Gastroesophageal sphincter (tissue), 3 donors: ENCODE measurements around the gene NXPH4.
A peak's percentile ranks its signal among the peaks of the same experiment; 100 is the strongest.

Source experiments
- CTCF ChIP-seq, 4 experiments: fragments of 200-600 bp in 2 of 4; fragments of 450-650 bp in 2 of 4; sonication (generic) in 1 of 4; IDR thresholded peaks; one replicate each; pipeline ENCODE4 v1.5.1; 2017 to 2019; ENCODE audit warnings: antibody characterized with exemption in 4 of 4, mild to moderate bottlenecking in 2 of 4, moderate library complexity in 2 of 4
- POLR2A ChIP-seq, 2 donors: fragments of 450-650 bp; IDR thresholded peaks; one replicate each; pipeline ENCODE4 v1.6.1; 2017; ENCODE audit warnings: antibody characterized with exemption in 2 of 2, mild to moderate bottlenecking in 2 of 2, moderate library complexity in 1 of 2
- POLR2AphosphoS5 ChIP-seq: sonication (generic); formaldehyde crosslinking; IDR thresholded peaks from one replicate; pipeline ENCODE4 v1.6.1; 2017; ENCODE audit warnings: antibody characterized with exemption

DNA sequence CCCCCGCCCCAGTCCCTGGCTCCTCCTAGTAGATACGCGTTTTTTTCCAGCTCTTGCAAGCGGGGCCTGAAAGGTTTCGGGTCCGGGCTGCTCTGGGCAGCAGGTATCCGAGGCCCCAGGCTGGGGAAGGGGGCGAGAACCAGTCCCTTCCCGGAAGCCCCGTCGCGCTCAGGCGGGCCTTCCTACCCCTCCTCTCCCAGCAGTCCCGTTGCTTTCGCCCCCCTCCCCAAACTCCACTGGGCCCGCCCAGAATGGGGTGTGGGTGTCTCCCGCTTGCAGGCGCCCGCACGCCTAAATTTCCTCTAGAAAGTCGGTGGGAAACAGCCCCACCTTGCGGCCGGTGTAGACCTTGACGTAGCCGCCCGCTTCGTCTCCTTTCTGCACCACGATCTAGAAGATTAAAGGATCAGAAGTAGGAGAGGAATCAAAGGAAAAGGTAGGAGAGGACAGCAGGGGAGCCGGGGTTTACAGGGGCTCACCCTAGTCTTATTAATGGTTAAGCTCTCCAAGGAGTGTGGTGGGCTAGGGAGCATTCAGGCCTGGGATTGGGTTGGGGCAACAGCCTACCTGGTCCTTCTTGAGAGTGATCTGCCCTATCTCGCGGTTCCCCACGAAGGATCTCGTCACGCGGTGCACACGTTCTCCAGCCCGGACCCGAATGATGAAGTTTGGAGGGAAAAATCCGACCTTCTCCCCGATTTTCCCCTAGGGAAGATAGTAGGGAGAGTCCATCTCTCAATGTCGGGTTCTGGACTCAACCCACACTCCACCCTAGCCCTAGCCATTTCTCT is 27.1 kb downstream of the NXPH4 start:
- TF ChIP-seq POLR2A (IDR thresholded peaks at IDR 0.05) (no peak), CTCF (IDR thresholded peaks at IDR 0.05) (peak; percentile 72 to 83 (median 73)), POLR2AphosphoS5 (no peak)
